Measurements from ENCODE around the gene LRRC3C. TPM values are rescaled to one million over a fixed set of nuclear protein-coding genes. Genes with fewer than 3 reads are reported as not detected.

Gene LRRC3C
- total RNA-seq, 4 donors from 2014 or later: not detected

- WGBS, 2 donors: 94 to 96% methylated on average over 6 of the region's 6 CpGs
- peaks cover 0 to 4% of the 10 kb centered on the region in 2 donors for H3K4me1 ChIP-seq
- no peak for TF ChIP-seq CTCF (IDR thresholded peaks at IDR 0.05)
- no peak for TF ChIP-seq POLR2A (IDR thresholded peaks at IDR 0.05)
- intact Hi-C loops (cut with DNase I): no loop called here
- H3K27ac ChIP-seq: no peak overlapping the region
- H3K9me3 ChIP-seq: no peaks in the 10 kb centered on the region
- H3K36me3 ChIP-seq: no peaks in the 10 kb centered on the region
- no peak overlapping the region for H3K4me3 ChIP-seq (replicated peaks in 1 of 3)
- no peak for DNase-seq
- H3K27me3 ChIP-seq: no peaks in the 10 kb centered on the region
Measured at GRCh38 chr17:39908789-39909352, 18.7 kb upstream of the LRRC3C start.

GRCh38 chr17:39913989-39914388 lies 13.5 kb upstream of the LRRC3C start:
- Histone ChIP-seq H3K9me3 (no peaks in the 10 kb centered on the region), H3K4me3 (replicated peaks in 1 of 3) (no peak overlapping the region), H3K36me3 (no peaks in the 10 kb centered on the region), H3K4me1 (peaks cover 0 to 4% of the 10 kb centered on the region in 2 donors), H3K27ac (no peak overlapping the region), H3K27me3 (no peaks in the 10 kb centered on the region)
- TF ChIP-seq CTCF (IDR thresholded peaks at IDR 0.05): no peak
- no peak for DNase-seq
- intact Hi-C loops (cut with DNase I): no loop called here
- WGBS, 2 donors: 89 to 94% methylated on average over 3 of the region's 3 CpGs

GRCh38 chr17:39915559-39915958 lies 12.0 kb upstream of the LRRC3C start:
- intact Hi-C loops (cut with DNase I): no loop called here
- WGBS, 2 donors: 46 to 88% methylated on average over 4 of the region's 4 CpGs
- Histone ChIP-seq H3K36me3 (peaks cover 2 to 4% of the 10 kb centered on the region in 2 donors), H3K9me3 (no peaks in the 10 kb centered on the region), H3K27ac (no peak overlapping the region), H3K4me1 (peaks cover 0 to 4% of the 10 kb centered on the region in 2 donors), H3K27me3 (no peaks in the 10 kb centered on the region), H3K4me3 (replicated peaks in 1 of 3) (no peak overlapping the region)
- no peak for DNase-seq
- TF ChIP-seq CTCF (IDR thresholded peaks at IDR 0.05): no peak
- TF ChIP-seq POLR2A (IDR thresholded peaks at IDR 0.05): no peak

GRCh38 chr17:39916918-39917317 lies 10.6 kb upstream of the LRRC3C start:
- Histone ChIP-seq H3K4me1 (no peaks in the 10 kb centered on the region), H3K9me3 (no peaks in the 10 kb centered on the region), H3K36me3 (peaks cover 12 to 13% of the 10 kb centered on the region in 2 donors), H3K27ac (no peak overlapping the region), H3K27me3 (no peaks in the 10 kb centered on the region), H3K4me3 (replicated peaks in 1 of 3) (no peak overlapping the region)
- no peak for TF ChIP-seq POLR2A (IDR thresholded peaks at IDR 0.05)
- no peak for TF ChIP-seq CTCF (IDR thresholded peaks at IDR 0.05)
- 91% methylated on average over 7 of the region's 7 CpGs for WGBS, 2 donors
- DNase-seq: no peak
- intact Hi-C loops (cut with DNase I): no loop called here

- no peak for TF ChIP-seq CTCF (IDR thresholded peaks at IDR 0.05)
- TF ChIP-seq POLR2A (IDR thresholded peaks at IDR 0.05): no peak
- intact Hi-C loops (cut with DNase I): no loop called here
- Histone ChIP-seq H3K36me3 (peaks cover 29 to 34% of the 10 kb centered on the region in 2 donors), H3K9me3 (no peaks in the 10 kb centered on the region), H3K27me3 (no peaks in the 10 kb centered on the region), H3K4me3 (replicated peaks in 1 of 3) (no peak overlapping the region), H3K27ac (no peak overlapping the region), H3K4me1 (peaks cover 0 to 3% of the 10 kb centered on the region in 2 donors)
- DNase-seq: no peak
- WGBS, 2 donors: 98% methylated on average over 9 of the region's 9 CpGs
Measured at GRCh38 chr17:39919087-39919683, 8.3 kb upstream of the LRRC3C start.
